Pancreas (tissue), 10 donors: ENCODE measurements around the gene ANXA3. TPM values are rescaled to one million over a fixed set of nuclear protein-coding genes. Genes with fewer than 3 reads are reported as not detected.

ENCODE experiments used
- ATAC-seq, 4 donors: fragments of 200-7000 bp; cut with Tn5 transposase; one replicate each; pipeline versions ENCODE4 v1.8.0 to v1.9.1; 2020; ENCODE audit warnings: mild to moderate bottlenecking in 4 of 4, moderate library complexity in 4 of 4
- DNase-seq, 6 donors: peaks; one replicate each; pipeline ENCODE4 v3.0.0-alpha.2; 2020
- FAIRE-seq: peaks from 2 replicates; lab custom pipeline; 2012; peaks lifted over from hg19 to GRCh38; lab: Jason Lieb, UNC
- H3K27ac ChIP-seq, 4 donors: fragments of 200-600 bp; sonication (generic); 1 replicate in 3 of 4; 2 replicates in 1 of 4; pipeline versions ENCODE4 v1.5.0 to v1.8.0; 2020
- H3K27me3 ChIP-seq, 4 donors: fragments of 200-600 bp; one replicate each; pipeline ENCODE4 v1.8.0; 2021
- H3K36me3 ChIP-seq, 3 donors: fragments of 200-600 bp; sonication (generic) in 1 of 3; one replicate each; pipeline versions ENCODE4 v1.5.0 to v1.8.0; 2020 to 2021
- H3K4me1 ChIP-seq, 3 donors: fragments of 200-600 bp; one replicate each; pipeline ENCODE4 v1.8.0; 2021
- H3K4me3 ChIP-seq, 4 donors: fragments of 200-600 bp; sonication (generic) in 2 of 4; one replicate each; pipeline versions ENCODE4 v1.5.0 to v1.8.0; 2020 to 2021
- H3K9me3 ChIP-seq, 4 donors: fragments of 200-600 bp; one replicate each; pipeline ENCODE4 v1.8.0; 2021
- WGBS, 2 donors: extraction: QIAGEN DNeasy Blood & Tissue Kit; methylation state at CpG; one replicate each; pipeline ENCODE4 v1.1.7; 2013; 5-methylcytosine and 5-hydroxymethylcytosine counted together
- intact Hi-C, 3 donors: fragments of 100-400 bp; cut with DNase I; formaldehyde crosslinking; loops; one replicate each; pipeline versions ENCODE4 v1.11.1 to v1.14.2; 2022
- polyA plus RNA-seq, 2 donors: library from polyadenylated mRNA; stranded (reverse); fragments of 200-250 nt; gene quantifications; one replicate each; pipeline ENCODE4 v1.2.3, GENCODE V29; 2013
- total RNA-seq, 6 donors: library from RNA; stranded (reverse); fragmentation: NEBNext Ultra II Directional in 4 of 6; extraction: Animal tissue kit (Norgen Biotek cat#: 25700) in 4 of 6; gene quantifications; one replicate each; pipeline versions ENCODE4 v1.2.1 to v1.2.4, GENCODE V29; 2021 to 2023
- TF ChIP-seq, protein P1 (sequence below), 4 donors: fragments of 200-600 bp; sonication (generic) in 3 of 4; IDR thresholded peaks; one replicate each; pipeline versions ENCODE4 v1.5.0 to v1.8.0; 2021; ENCODE audit warnings: antibody characterized with exemption in 4 of 4
- donor health status: healthy with polysubstance abuse.
- donor health status: DM: no; HTN: no; CAD: no; lungs with moderate emphysema.
- donor health status: DM: no; HTN: no; CAD: no.
- donor health status: control.
- donor health status: control.
- donor health status: Bipolar disorder and iron deficiency.
- donor health status: DM: yes; HTN: yes; CAD: no.
- donor health status: DM: no; HTN: no; CAD: no.
- donor health status: DM: no; HTN: no; CAD: no.
- donor health status: DM: yes; HTN: yes; CAD: no.

The ANXA3 gene
- total and polyA plus RNA-seq, 8 donors = 18.7 to 64.8 (median 29.6) TPM

DNA sequence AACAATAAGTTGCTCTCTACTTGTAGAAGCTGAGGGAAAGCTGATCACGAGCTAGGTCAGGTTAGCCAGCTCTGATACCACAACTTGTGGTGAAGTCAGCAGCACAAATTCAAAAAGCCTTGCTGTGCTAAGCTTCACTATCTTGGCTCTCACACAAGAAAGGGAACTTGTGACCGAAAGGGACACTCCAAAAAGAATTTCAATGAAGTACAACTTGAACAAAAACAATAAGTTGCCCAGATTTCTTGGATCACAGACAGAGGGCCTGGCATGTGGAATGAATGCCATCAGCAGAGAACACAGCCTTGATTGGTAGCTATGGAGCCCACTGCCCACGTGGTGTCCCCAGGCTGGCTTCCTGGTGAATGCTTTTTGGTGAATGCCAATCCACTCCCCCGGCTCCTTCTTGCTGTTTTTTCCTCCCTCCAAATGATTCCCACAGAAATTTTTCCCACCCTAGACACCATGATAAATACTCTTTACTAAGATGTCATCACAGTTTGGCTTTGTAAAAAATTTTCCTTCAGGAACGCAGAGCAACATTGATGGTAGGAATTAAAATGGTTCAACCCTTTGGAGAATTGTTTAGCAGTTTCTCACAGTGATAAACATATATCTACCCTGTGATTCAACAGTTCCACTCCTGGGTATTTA is 82.6 kb downstream of the ANXA3 start:
- 76 to 83% methylated on average over 5 of the region's 5 CpGs for WGBS, 2 donors
- Histone ChIP-seq H3K4me1 (peaks cover 7 to 20% (median 17%) of the 10 kb centered on the region in 3 donors), H3K27me3 (no peaks in the 10 kb centered on the region), H3K27ac (no peak overlapping the region), H3K4me3 (no peak overlapping the region), H3K36me3 (no peaks in the 10 kb centered on the region), H3K9me3 (no peaks in the 10 kb centered on the region)
- peak in 2 of 4 donors; percentile 14 to 22 for ATAC-seq
- no peak for FAIRE-seq
- TF ChIP-seq, protein P1, sequence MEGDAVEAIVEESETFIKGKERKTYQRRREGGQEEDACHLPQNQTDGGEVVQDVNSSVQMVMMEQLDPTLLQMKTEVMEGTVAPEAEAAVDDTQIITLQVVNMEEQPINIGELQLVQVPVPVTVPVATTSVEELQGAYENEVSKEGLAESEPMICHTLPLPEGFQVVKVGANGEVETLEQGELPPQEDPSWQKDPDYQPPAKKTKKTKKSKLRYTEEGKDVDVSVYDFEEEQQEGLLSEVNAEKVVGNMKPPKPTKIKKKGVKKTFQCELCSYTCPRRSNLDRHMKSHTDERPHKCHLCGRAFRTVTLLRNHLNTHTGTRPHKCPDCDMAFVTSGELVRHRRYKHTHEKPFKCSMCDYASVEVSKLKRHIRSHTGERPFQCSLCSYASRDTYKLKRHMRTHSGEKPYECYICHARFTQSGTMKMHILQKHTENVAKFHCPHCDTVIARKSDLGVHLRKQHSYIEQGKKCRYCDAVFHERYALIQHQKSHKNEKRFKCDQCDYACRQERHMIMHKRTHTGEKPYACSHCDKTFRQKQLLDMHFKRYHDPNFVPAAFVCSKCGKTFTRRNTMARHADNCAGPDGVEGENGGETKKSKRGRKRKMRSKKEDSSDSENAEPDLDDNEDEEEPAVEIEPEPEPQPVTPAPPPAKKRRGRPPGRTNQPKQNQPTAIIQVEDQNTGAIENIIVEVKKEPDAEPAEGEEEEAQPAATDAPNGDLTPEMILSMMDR (IDR thresholded peaks at IDR 0.05) = no peak
- intact Hi-C loops = no loop called here
- DNase-seq = no peak

DNA sequence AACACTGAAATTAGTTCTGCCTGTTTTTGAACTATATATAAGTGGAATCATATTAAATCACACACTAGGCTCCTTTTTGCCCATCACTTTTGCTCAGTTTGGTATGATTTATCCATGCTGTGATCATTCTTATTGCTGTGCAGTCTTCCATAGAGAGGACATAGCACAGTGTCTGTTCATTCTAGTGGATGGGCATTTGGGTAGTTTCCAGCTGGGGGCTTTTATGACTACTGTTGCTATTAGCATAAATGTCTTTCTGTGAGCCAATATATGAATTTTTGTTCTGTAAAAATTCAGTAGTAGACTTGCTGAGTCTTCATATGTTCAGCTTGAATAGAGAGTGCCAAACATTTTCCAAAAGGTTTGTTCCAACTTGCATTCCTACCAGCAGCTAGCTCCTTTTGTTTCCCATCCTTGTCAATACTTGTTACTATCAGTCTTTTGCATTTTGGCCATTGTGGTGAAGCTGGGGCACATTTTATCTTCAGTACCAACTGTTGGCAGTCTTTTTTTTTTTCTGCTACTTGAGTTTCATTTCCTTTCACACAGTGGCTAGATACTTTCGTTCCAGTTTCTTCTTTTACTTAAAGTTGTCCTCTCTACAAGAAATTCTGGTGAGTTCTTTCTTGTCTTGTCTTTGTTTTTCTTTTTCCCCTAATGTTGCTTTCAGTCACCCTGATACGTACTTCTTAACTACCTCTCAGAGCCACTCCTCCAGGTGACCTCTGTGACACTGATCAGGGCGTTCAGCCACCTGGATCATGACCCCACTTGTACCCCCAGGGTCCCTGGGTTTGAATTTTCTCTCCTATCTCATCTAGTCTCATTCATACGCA is 87.0 kb downstream of the ANXA3 start:
- no peak for FAIRE-seq
- ATAC-seq = peak in 1 of 4 donors; percentile 26
- no peak overlapping the region for H3K4me3 ChIP-seq
- TF ChIP-seq, protein P1 (IDR thresholded peaks at IDR 0.05) = no peak
- H3K9me3 ChIP-seq = no peaks in the 10 kb centered on the region
- no peak for DNase-seq
- H3K27ac ChIP-seq = no peak overlapping the region
- no peaks in the 10 kb centered on the region for H3K36me3 ChIP-seq
- WGBS, 2 donors = 84 to 86% methylated on average over 4 of the region's 4 CpGs
- no peaks in the 10 kb centered on the region for H3K27me3 ChIP-seq
- no peaks in the 10 kb centered on the region for H3K4me1 ChIP-seq
- intact Hi-C loops = no loop called here

DNA sequence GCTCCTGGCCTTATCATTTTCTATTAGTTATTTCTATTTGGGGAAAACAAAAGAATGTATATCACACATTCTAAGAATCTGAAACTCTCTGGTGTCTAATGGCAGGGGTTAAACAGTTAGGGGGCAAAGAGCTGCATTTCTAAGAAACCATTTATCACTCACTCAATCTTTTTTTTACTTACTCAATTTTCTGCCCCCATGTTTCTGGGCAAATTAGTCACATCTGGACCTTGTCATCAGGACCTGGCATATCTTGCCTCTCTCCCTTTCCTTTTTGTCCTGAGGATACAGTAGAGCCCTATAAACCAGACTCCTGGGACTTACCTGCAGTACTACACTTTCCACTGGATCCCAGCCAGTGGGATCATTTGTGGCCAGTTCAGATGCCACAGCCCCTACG is 89.1 kb downstream of the ANXA3 start:
- intact Hi-C loops = no loop called here
- no peaks in the 10 kb centered on the region for H3K27me3 ChIP-seq
- H3K9me3 ChIP-seq = no peaks in the 10 kb centered on the region
- FAIRE-seq (no peak), DNase-seq (no peak), ATAC-seq (no peak)
- no peak overlapping the region for H3K4me3 ChIP-seq
- H3K4me1 ChIP-seq = peaks cover 0 to 4% (median 4%) of the 10 kb centered on the region in 3 donors
- H3K27ac ChIP-seq = no peak overlapping the region
- TF ChIP-seq, protein P1 (IDR thresholded peaks at IDR 0.05) = no peak
- 54 to 65% methylated on average over 1 of the region's 1 CpG for WGBS, 2 donors
- H3K36me3 ChIP-seq = no peaks in the 10 kb centered on the region

DNA sequence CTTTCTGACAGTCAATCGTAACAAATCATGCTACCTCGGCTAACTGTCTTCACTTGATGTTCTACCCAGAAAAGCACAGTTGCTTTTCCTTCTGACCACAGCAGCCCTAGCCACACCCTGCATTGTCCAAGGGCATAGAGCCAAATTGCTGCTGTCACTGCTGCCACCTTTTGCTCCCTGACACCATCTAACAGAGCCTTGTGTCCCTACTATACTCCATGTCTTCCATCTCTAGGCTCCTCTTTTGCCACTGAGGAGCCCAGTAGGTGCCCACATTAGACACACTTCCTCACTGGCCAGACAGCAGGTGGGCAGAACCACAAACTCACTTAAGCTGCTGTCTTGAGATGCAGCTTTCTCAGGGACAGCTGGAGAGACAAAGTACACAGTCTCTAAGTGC is 91.4 kb downstream of the ANXA3 start:
- Histone ChIP-seq H3K27me3 (no peaks in the 10 kb centered on the region), H3K4me3 (no peak overlapping the region), H3K36me3 (no peaks in the 10 kb centered on the region), H3K27ac (no peak overlapping the region), H3K9me3 (no peaks in the 10 kb centered on the region), H3K4me1 (peaks cover 0 to 12% (median 11%) of the 10 kb centered on the region in 3 donors)
- DNase-seq (no peak), ATAC-seq (no peak), FAIRE-seq (no peak)
- 77 to 83% methylated on average over 2 of the region's 2 CpGs for WGBS, 2 donors
- TF ChIP-seq, protein P1 (IDR thresholded peaks at IDR 0.05) = no peak
- intact Hi-C loops = no loop called here
